ENCODE results near the gene P2RX6. TPM values are rescaled to one million over a fixed set of nuclear protein-coding genes. Genes with fewer than 3 reads are reported as not detected.

Gene P2RX6
- polyA plus RNA-seq, 1 experiment = 2.0 TPM

- CTCF ChIA-PET = interaction anchor here (0.9 to 2.1 kb wide), 3 partner anchors 12 to 39 kb away, joined by 3 to 5 read pairs (median 4); partner anchors contain the start of gene LZTR1
- DNase-seq (ENCODE audit: low read depth) = no peak
- no peak overlapping the region for H3K4me3 ChIP-seq (ENCODE audit: low read depth, low read length)
- POLR2A ChIA-PET = no interaction called here
- H3K36me3 ChIP-seq (ENCODE audit: control insufficient read depth, insufficient read depth, low read length) = peaks cover 23% of the 10 kb centered on the region
- H3K27me3 ChIP-seq (ENCODE audit: control insufficient read depth, insufficient read depth, low read length) = no peaks in the 10 kb centered on the region
- TF ChIP-seq CTCF (IDR thresholded peaks at IDR 0.05; ENCODE audit: insufficient read depth, low read depth, low read length) = no peak
Measured at GRCh38 chr22:20999350-21000206, 15.4 kb upstream of the P2RX6 start.

GRCh38 chr22:21000207-21000986, 14.6 kb upstream of the P2RX6 start:
- CTCF ChIA-PET = interaction anchor here (0.9 to 2.1 kb wide), 4 partner anchors 10 to 114 kb away, joined by 3 to 5 read pairs (median 4); partner anchors contain the start of gene LZTR1
- Histone ChIP-seq H3K27me3 (ENCODE audit: control insufficient read depth, insufficient read depth, low read length) (no peaks in the 10 kb centered on the region), H3K4me3 (ENCODE audit: low read depth, low read length) (peak overlapping the region; percentile 71), H3K36me3 (ENCODE audit: control insufficient read depth, insufficient read depth, low read length) (peaks cover 22% of the 10 kb centered on the region)
- no peak for DNase-seq (ENCODE audit: low read depth)
- POLR2A ChIA-PET = no interaction called here
- TF ChIP-seq CTCF (IDR thresholded peaks at IDR 0.05; ENCODE audit: insufficient read depth, low read depth, low read length) = 0 out of 2 replicates have a peak, but pooled peaks have one; percentile 8

- no peak for DNase-seq (ENCODE audit: low read depth)
- CTCF ChIA-PET = interaction anchor here (0.7 to 1.5 kb wide), 4 partner anchors 11 to 115 kb away, joined by 3 to 5 read pairs (median 4); partner anchors contain the start of genes LZTR1 and P2RX6
- H3K36me3 ChIP-seq (ENCODE audit: control insufficient read depth, insufficient read depth, low read length) = peaks cover 20% of the 10 kb centered on the region
- POLR2A ChIA-PET = no interaction called here
- TF ChIP-seq CTCF (IDR thresholded peaks at IDR 0.05; ENCODE audit: insufficient read depth, low read depth, low read length) = no peak
- H3K27me3 ChIP-seq (ENCODE audit: control insufficient read depth, insufficient read depth, low read length) = no peaks in the 10 kb centered on the region
- peak overlapping the region; percentile 71 for H3K4me3 ChIP-seq (ENCODE audit: low read depth, low read length)
Measured at GRCh38 chr22:21000987-21001600, 13.9 kb upstream of the P2RX6 start.

GRCh38 chr22:21001601-21002325, 13.2 kb upstream of the P2RX6 start, which contains the start of gene THAP7:
Gene THAP7, minus strand, starts transcription at chr22:21002118. Its CDS starts 207 bp downstream, at chr22:21001911.
- H3K36me3 ChIP-seq (ENCODE audit: control insufficient read depth, insufficient read depth, low read length) = peaks cover 17% of the 10 kb centered on the region
- ChIA-PET POLR2A (interaction anchor here (0.7 kb wide), 1 partner anchor 28 kb away, joined by 3 read pairs; no protein-coding TSS in a partner anchor), CTCF (interaction anchor here (0.7 to 2.3 kb wide), 10 partner anchors 12 to 116 kb away, joined by 3 to 10 read pairs (median 4); partner anchors contain the start of genes LZTR1 and P2RX6)
- TF ChIP-seq CTCF (IDR thresholded peaks at IDR 0.05; ENCODE audit: insufficient read depth, low read depth, low read length) = no peak
- DNase-seq (ENCODE audit: low read depth) = peak; percentile 59
- peak within 1 kb of the TSS; percentile 71 for H3K4me3 ChIP-seq (ENCODE audit: low read depth, low read length)
- H3K27me3 ChIP-seq (ENCODE audit: control insufficient read depth, insufficient read depth, low read length) = no peaks in the 10 kb centered on the region
